Stimulated activated CD8-positive, alpha-beta memory T cell treated with anti-CD3 and anti-CD28 coated beads, Interleukin-15, amount 100 ng/mL, for 4 hours (primary cell): ENCODE data around the gene INTS7.

Experiments
- DNase-seq, 2 donors: peaks; one replicate each; pipeline ENCODE4 v3.0.0-alpha.2; 2020; ENCODE audit warnings: low read depth in 2 of 2

The INTS7 gene

GRCh38 chr1:211909395-211909794 is 126.0 kb downstream of the INTS7 start:
- no peak for DNase-seq

- no peak for DNase-seq
Observed at GRCh38 chr1:211908951-211909350, 126.4 kb downstream of the INTS7 start.

- DNase-seq: no peak
Observed at GRCh38 chr1:211908453-211908852, 126.9 kb downstream of the INTS7 start.

GRCh38 chr1:211903490-211904245 is 131.7 kb downstream of the INTS7 start:
- no peak for DNase-seq

GRCh38 chr1:211902624-211903291 is 132.6 kb downstream of the INTS7 start:
- DNase-seq: no peak

- no peak for DNase-seq
Observed at GRCh38 chr1:211901945-211902344, 133.4 kb downstream of the INTS7 start.

- DNase-seq: no peak
Observed at GRCh38 chr1:211900441-211900840, 134.9 kb downstream of the INTS7 start.

GRCh38 chr1:211896958-211897357 is 138.4 kb downstream of the INTS7 start:
- no peak for DNase-seq

- no peak for DNase-seq
Observed at GRCh38 chr1:211895126-211895759, 140.1 kb downstream of the INTS7 start.

GRCh38 chr1:211894312-211894711 is 141.0 kb downstream of the INTS7 start:
- DNase-seq: no peak

GRCh38 chr1:211893260-211893659 is 142.1 kb downstream of the INTS7 start:
- DNase-seq: no peak

- no peak for DNase-seq
Observed at GRCh38 chr1:211892577-211892976, 142.8 kb downstream of the INTS7 start.

- no peak for DNase-seq
Observed at GRCh38 chr1:211891708-211892107, 143.6 kb downstream of the INTS7 start.
